Hypothalamus (tissue), 51 donors: ENCODE results near the gene CBFB.
A peak's percentile ranks its signal among the peaks of the same experiment; 100 is the strongest.
"Not testable (repeated sequence)": the region's sequence is repeated elsewhere in the genome, so short reads cannot be mapped to it uniquely, and the experiment has no call there.

Source experiments
- DNase-seq, 51 donors: peaks; one replicate each; lab custom pipeline; 2025; lab: John Stamatoyannopoulos, UW

CBFB gene

GRCh38 chr16:67040166-67040565, 11.2 kb downstream of the CBFB start:
- no peak for DNase-seq

GRCh38 chr16:67040906-67041305, 12.0 kb downstream of the CBFB start:
- DNase-seq, result peak in 5 of 51 donors; percentile 7 to 28 (median 19)

GRCh38 chr16:67041520-67041919, 12.6 kb downstream of the CBFB start:
- not testable (repeated sequence) for DNase-seq

- DNase-seq, result no peak
Measured at GRCh38 chr16:67043420-67043819, 14.5 kb downstream of the CBFB start.

GRCh38 chr16:67050796-67051195, 21.8 kb downstream of the CBFB start:
- no peak for DNase-seq

GRCh38 chr16:67052399-67052798, 23.4 kb downstream of the CBFB start:
- no peak for DNase-seq

GRCh38 chr16:67053767-67054334, 24.9 kb downstream of the CBFB start:
- no peak for DNase-seq

- no peak for DNase-seq
Measured at GRCh38 chr16:67054901-67055300, 26.0 kb downstream of the CBFB start.

GRCh38 chr16:67055712-67056487, 27.0 kb downstream of the CBFB start:
- peak in 1 of 51 donors; percentile 18 for DNase-seq

GRCh38 chr16:67063008-67063407, 34.1 kb downstream of the CBFB start:
- DNase-seq, result no peak

- no peak for DNase-seq
Measured at GRCh38 chr16:67068212-67068753, 39.3 kb downstream of the CBFB start.

- DNase-seq, result peak in 3 of 51 donors; percentile 4 to 21 (median 7)
Measured at GRCh38 chr16:67071476-67072048, 42.6 kb downstream of the CBFB start.

GRCh38 chr16:67075331-67075730, 46.4 kb downstream of the CBFB start:
- DNase-seq, result no peak

GRCh38 chr16:67077871-67078270, 48.9 kb downstream of the CBFB start:
- no peak for DNase-seq

- DNase-seq, result no peak
Measured at GRCh38 chr16:67082100-67082499, 53.2 kb downstream of the CBFB start.

GRCh38 chr16:67082891-67083290, 53.9 kb downstream of the CBFB start:
- no peak for DNase-seq

- DNase-seq, result no peak
Measured at GRCh38 chr16:67084345-67085028, 55.5 kb downstream of the CBFB start.

GRCh38 chr16:67086822-67087221, 57.9 kb downstream of the CBFB start:
- peak in 1 of 51 donors; percentile 14 for DNase-seq

- no peak for DNase-seq
Measured at GRCh38 chr16:67087291-67087690, 58.3 kb downstream of the CBFB start.

GRCh38 chr16:67087803-67088202, 58.9 kb downstream of the CBFB start:
- DNase-seq, result no peak

GRCh38 chr16:67088551-67088950, 59.6 kb downstream of the CBFB start:
- no peak for DNase-seq
